ENCODE data around the gene LATS1.
A peak's percentile ranks its signal among the peaks of the same experiment; 100 is the strongest.

LATS1 gene

DNA sequence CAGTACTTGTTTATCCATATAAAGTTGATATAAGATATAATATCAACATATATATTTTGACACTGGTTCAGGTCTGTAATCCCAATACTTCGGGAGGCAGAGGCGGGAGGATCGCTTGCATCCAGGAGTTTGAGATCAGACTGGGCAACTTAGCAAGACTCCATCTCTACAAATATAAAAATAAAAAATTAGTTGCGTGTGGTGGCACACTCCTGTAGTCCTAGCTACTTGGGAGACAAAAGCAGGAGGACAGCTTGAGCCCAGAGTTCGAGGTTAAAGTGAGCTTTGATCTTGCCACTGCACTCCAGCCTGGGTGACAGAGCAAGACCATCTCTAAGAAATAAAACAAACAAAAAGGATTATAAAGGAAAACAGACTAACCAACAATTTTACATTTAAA, 60.5 kb downstream of the LATS1 start:
- DNase-seq, result no peak

DNA sequence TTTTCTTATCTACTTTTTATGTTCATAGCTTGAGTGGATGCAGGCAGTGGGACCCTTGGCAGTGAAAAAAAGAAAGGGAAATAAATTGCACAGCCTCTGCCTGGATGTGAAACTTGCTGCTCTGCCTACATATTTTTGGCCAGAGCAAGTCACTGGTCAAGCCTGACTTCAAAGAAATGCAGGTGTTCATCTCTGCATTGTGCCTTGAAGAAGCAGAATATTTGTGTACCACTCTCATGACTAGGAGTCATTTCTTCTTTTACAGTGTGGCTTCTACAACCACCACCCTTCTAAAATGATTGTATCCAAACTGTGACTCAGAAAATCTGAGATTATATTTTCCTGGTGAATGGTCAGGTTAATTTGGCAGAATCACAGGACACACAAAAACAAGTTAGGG, 66.8 kb downstream of the LATS1 start:
- no peak for DNase-seq

DNA sequence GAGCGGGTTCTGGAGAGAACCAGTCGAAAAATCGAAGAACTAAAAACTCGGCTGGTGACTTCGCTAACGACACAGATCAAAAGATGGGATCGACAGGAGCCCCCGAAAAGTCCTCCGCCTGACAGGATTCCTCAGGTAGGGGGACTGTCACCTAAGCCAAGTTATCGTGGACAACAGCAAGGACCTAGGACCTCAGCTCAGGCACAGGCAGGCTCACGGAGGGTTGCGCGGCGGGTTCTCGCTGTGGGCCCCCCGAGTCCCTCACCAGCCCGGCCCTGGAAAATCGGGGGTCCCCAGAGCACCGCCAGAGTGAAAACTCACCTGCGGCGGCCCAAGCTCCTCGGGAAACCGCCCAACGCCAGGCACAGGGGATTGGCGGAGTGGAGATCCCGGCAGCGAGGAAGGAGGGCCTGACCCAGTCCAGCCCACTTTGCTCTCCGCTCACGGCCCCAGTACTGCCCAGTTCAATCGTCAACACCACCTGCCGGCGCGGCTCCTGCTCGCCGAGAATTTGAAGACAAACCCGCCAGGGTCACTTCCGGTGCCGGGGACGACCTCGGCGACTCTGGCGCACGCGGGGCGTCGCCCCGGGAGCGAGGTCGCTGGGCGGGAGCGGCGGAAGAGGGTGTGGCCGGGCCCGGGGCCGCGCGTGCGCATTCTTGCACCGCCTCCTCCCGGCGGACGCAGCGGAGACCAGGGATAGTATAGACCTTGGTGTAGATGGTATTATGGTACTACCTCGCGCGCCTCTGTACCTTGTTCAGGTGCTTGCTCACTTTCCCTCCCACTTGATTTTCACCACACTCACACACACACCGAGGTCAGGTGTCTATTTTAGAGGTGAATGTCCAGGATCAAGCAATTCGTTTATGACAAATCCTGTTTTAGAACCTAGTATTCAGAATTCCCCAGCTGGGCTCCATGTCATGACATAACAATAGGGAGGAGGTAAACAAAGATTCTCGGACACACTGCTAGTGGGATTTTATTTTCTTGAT, 69.5 kb downstream of the LATS1 start, which contains the start of gene KATNA1:
Gene KATNA1, minus strand, starts transcription at position 567 of the 998 bp plus-strand sequence. CDS start 10,167 bp downstream, outside the sequence.
- DNase-seq, result peak; percentile 92 to 95

DNA sequence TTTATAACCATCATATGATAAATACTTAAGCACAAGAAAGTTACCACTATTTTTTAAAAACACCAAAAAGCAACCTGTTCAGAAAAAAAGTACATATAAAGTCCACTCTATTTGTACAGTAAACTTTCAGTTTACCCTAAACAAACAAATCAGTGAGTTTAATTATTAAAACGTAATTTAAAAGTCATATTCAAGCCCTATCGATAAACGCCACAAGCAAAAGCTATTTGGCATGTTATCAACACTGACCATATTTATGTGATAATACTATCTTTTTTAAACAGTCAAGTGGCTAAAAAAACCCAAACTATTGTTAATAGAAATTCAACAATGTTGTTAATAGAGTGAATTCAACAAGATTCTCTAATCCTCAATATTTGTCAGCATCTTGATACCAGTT, 71.3 kb downstream of the LATS1 start:
- DNase-seq, result no peak

DNA sequence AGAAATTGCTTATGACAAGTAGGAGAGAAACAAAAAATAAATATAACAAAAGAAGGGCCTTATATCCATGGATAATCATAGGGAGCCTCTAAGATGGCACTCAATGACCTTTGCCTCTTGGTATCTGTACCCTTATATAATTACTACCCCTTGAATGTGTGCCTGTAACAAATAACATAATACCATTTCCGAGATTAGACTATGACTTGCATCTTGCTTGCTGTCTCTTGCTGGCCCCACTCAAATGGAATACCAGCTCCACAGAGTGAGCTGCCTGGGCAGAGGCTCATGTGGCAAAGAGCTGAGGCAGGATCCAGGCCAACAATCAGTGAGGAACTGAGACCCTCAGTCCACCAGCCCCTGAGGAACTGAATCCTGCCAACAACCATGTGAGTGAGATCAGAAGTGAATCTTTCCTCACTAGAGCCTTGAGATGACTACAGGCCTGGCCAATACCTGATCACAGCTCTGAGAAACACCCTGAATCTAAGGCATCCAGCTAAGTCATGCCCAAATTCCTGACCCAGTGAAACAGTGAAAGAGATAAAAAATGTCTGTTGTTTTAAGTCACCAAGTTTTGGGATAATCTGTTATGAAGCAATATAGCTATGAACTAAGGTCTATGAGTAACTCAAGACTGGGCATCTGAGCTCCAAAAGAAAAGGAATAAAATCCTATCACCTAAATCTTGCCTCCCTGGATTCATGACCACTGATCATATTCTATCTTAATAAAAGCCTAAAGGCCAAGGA, 74.9 kb downstream of the LATS1 start:
- no peak for DNase-seq

DNA sequence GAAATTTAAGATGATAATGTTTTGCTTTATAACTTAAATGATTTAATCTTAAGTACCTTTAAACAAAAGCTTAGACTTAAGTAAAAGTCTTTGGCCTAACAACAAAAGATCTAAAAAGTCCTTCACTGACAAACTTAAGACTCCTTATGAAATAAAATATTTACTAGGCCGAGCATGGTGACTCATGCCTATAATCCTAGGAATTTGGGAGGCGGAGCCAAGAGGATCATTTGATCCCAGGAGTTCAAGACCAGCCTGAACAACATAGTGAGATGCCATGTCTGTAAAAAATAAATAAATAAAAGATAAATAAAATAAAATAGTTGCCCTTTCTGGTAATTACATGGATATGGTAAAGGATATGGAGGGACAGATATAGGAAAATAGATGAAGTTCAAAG, 81.8 kb downstream of the LATS1 start:
- no peak for DNase-seq

DNA sequence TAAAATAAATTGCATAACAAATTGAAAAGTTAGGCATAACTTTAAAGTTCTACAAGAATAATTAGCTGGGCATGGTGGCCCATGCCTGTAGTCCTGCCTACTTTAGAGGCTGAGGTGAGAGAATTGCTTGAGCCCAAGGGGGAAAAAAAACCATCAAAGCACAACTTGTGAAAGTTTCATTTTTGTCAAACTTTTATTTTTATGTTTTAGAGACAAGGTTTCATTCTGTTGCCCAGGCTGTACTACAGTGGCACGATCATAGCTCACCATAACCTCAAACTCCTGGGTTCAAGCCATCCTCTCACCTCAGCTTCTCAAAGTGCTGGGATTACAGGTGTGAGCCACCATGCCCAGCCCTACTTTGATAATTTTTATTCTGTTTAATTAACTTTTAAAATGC, 83.6 kb downstream of the LATS1 start:
- DNase-seq, result no peak

DNA sequence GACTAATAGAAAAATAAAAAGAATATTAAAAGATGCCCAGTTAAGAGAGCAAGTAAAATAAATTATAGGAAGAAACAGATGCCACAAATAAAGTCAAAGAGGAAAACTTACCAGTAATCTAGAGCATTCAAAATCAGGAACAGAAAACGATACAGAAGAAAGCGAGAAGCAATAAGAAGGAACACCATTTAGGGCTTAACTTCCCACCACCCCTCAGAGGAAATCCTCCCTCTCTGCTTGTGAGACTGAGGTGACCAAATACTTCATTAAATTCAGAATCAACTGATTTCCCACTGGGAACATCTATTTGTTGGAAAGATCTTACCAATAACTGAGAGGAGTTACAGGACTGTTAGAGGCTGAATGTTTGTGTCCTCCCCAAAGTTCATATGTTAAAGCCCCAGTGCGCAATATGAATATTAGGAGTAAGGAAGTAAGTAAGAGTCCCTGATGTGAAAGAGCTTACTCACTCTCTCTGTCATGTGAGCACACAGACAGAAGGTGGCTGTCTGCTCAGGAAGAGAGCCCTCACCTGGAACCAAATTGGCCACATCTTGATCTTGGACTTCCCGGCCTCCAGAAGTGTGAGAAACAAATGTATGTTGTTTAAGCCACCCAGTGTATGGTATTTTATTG, 88.9 kb downstream of the LATS1 start:
- DNase-seq, result no peak

DNA sequence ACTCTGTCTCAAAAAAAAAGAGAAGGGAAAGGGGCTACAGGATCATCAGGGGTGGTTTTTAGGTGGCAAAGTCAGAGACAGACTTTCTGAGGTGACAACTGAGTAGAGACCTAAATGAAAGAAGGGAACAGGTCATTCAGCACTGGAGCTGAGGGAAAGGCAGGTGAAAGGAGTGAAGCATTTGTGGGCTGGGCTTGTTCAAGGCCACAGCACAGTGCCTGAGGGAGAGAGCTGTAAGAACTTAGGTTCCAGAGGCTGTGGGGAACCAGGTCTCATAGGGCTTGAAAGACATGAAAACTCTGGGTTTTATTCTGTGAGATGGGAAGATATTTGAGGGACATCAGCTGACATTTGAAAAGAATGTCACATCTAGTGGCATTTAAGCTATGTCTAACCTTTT, 90.2 kb downstream of the LATS1 start:
- no peak for DNase-seq

DNA sequence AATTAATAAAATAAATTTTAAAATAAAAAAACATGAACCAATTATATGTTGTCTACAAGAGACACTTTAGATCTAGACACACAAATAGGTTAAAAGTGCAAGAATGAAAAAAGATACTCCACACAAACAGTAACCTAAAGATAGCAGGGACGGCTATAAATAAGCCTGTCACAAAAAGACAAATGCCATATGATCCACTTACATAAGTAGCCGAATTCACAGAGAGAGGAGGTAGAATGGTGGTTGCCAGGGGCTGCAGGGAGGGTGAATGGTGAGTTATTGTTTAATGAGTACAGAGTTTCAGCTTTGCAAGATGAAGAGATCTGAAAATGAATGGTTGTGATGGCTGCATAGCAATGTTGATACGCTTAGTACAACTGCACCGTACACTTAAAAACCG, 102.1 kb downstream of the LATS1 start:
- DNase-seq, result no peak

DNA sequence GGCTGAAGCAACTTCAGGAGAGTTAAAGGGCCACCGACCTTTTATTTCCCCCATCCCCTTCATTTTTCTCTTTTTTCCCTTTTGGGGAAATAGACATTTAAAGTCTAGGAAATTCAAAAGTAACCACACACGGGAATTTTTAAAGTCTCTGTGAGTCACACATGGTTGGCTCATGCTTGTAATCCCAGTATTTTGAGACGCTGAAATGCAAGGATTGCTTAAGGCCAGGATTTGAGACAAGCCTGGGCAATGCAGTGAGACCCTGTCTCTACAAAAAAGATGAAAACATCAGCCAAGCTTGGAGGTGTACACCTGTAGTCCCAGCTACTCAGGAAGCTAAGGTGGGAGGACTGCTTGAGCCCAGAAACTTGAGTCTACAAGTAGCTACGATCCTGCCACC, 103.6 kb downstream of the LATS1 start:
- DNase-seq, result no peak

DNA sequence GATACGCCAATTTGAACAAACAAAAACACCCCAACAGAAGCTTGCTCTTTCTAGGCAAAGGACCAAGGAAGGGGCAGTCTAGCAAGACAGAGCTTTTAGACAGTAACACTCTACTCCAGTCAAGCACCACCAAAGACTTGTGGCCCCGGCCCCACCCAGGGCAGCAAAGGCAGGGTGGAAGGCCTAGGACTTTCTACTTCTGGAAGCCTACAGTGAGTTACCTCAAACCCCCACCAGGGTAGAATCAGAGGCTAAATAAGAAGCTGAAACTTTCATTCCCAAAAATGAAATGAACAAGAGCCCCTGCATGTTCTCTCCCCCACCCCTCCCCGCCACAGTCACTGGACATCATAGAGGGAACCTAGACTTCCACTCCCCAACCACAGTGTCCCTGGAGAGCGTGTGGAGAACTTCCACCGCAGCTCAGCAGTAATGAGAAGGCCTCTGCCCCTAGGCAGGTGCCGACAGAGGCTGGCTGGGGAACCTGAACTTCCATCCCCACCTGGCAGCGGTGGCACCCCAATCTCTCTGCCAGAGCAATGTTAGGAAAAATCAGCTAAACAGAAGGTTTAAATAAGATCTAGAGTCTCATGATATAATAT, 109.4 kb downstream of the LATS1 start:
- DNase-seq, result no peak
